ENCODE results near the gene LSM14A.
"Not testable (repeated sequence)": the region's sequence is repeated elsewhere in the genome, so short reads cannot be mapped to it uniquely, and the experiment has no call there.

Gene LSM14A

DNA sequence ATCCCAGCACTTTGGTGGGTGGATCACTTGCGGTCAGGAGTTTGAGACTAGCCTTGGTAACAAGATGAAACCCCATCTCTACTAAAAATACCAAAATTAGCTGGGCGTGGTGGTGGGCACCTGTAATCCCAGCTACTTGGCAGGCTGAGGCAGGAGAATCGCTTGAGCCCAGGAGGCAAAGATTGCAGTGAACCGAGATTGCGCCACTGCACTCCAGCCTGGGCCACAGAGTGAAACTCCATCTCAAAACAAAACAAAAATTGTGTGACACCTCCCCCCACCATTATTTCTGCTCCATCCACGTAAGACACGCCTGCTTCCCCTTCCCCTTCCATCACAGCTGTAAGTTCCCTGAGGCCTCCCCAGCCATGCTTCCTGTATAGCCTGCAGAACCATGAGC lies 13.3 kb upstream of the LSM14A start:
- not testable (repeated sequence) for DNase-seq (ENCODE audit: low read depth)

DNA sequence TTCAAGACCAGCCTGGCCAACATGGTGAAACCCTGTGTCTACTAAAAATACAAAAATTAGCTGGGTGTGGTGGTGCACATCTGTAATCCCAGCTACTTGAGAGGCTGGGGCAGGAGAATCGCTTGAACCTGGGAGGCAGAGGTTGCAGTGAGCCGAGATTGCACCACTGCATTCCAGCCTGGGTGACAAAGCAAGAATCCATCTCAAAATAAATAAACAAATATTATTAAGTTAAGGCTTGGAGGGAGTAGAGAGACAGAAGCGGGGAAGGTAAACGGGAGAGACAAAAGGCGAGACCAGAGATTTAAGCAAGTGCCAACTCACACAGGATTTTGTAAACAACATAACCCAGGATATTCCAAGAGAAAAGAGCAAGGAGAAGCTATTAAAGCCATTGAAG lies 12.8 kb upstream of the LSM14A start:
- not testable (repeated sequence) for DNase-seq (ENCODE audit: low read depth)

DNA sequence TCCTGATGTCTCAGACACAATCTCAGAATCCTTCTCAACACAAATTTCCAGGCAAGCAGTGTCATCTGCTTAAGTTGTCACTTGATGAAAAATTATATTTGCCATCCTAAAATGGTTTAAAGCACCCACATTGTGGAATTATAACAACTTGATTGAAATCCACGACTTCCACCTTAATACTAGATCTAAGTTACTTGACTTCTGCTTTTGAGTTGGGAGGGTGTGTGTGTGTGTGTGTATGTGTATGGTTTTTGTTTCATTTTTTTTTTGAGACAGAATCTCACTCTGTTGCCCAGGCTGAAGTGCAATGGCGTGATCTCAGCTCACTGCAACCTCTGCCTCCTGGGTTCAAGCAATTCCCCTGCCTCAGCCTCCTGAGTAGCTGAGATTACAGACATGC lies 10.4 kb upstream of the LSM14A start:
- not testable (repeated sequence) for DNase-seq (ENCODE audit: low read depth)

DNA sequence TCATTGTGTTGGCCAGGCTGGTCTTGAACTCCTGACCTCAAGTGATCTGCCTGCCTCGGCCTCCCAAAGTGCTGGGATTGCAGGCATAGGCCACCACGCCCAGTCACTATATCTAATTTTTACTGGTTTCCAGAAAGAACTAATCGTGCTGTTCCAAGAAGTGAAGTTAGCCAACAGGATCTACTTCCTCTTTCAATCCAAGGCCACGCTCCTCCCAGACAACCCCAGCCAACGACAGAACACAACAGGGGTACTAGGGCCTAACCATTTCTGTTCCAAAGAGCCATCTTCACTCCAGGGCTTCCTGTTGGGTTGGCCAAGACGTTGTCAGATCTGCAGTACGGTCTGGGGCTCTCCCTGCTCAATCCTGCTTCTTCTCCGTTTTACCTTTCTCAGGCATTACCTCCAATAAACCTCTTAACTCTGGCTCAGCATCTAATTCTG lies 7.0 kb upstream of the LSM14A start:
- no peak for DNase-seq (ENCODE audit: low read depth)

DNA sequence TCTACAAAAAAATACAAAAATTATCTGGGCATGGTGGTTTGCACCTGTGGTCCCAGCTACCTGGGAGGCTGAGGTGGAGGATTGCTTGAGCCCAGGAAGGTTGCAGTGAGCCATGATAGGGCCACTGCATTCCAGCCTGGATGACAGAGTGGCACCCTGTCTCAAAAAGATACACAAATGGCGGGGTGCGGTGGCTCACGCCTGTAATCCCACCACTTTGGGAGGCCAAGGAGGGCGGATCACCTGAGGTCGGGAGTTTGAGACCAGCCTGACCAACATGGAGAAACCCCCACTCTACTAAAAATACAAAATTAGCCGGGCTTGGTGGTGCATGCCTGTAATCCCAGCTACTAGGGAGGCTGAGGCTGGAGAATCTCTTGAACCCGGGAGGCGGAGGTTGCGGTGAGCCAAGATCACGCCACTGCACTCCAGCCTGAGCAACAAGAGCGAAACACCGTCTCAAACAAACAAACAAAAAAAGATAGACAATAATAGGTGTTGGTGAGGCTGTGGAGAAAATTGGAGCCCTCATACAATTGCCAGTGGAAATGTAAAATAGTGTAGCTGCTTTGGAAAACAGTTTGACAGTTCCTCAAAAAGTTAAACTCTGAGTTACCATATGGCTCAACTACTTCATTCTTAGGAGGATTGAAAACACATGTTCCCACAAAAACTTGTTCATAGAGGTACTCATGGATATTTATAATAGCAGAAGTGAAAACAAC lies 2.7 kb upstream of the LSM14A start:
- not testable (repeated sequence) for DNase-seq (ENCODE audit: low read depth)

DNA sequence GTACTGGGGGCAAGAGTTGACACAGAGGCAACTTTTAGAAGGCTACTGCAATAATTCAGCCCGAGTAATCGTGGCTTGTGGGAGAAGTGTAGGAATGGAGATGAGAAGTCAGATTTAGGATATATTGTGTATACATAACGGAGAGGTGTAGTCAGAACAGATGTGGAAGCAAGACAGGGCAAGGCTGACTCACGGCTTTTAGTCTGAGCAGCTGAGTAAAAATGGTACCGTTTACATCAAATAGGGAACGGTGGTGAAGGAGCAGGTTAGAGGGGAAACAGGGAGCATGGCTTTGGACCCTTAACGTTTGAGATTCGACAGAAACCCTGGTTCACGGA lies 796 bp upstream of the LSM14A start:
- no peak for DNase-seq (ENCODE audit: low read depth)

DNA sequence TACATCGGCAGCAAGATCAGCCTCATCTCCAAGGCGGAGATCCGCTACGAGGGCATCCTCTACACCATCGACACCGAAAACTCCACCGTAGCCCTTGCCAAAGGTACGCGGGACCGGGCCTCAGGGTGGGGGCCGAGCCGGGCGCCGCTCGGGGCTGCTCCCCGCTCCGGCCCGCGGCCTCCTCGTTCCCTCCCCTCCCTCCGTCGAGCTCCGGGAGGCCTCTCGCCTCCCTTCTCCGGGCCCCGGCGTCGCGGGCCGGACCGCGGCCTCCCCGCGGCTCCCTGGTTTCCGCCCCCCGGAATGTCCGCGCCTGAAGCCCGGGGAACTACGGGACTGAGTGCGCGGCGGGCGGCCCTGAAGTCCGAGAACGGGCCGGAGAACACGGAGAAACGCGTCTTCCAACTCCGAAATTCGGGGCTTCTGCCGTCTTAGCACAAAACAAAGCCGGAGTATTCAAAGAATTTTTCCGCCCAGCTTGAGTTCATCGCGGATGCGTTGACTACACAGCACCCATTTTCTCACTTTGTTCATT lies 423 bp downstream of the LSM14A start:
- no peak for DNase-seq (ENCODE audit: low read depth)

DNA sequence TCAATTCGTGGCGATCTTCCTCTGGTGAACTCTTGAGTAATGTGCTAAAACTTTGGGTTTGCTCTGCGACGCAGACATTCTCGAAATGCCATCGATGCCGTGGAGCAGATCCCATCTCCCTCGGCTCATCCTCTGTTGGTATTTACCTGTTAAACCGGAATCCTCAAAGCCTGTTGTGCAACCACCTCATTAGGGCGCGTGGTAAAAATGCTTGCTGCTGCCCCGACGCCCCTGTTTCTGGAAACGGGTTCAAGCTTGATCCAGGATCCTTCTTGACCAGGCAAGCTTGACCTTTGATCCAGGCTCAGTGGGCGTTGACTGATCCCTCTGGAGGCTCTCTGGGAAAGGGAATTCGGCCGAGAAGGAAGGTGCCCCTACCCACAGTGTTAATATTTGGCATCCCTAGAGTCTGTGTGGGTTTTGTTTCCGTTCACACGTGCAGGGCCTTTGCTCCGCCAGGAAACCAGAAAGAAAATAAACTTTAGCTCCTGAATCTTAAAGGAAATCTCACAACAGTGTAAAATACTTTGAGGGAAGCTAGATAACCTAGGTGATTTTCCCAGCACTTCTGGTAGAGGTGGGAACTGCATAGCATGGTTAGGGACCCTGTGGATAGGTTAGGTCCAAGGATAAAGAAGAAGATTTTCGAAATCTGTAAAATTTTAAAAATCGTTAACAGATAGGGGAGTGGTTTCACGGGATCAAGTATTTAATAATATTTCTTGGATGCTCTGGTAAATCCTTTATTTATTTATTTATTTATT lies 1.1 kb downstream of the LSM14A start:
- no peak for DNase-seq (ENCODE audit: low read depth)

DNA sequence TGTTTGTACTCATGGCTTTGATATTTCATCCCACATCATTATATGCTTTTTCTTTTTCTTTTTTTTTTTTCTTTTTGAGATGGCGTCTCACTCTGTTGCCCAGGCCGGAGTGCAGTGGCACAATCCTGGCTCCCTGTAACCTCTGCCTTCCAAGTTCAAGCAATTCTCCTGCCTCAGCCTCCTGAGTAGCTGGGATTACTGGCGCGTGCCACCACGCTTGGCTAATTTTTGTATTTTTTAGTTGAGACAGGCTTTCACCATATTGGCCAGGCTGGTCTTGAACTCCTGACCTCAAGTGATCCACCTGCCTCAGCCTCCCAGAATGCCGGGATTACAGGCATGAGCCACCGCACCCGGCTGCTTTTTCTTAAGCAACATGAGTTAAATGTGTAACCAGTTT lies 2.9 kb downstream of the LSM14A start:
- not testable (repeated sequence) for DNase-seq (ENCODE audit: low read depth)

DNA sequence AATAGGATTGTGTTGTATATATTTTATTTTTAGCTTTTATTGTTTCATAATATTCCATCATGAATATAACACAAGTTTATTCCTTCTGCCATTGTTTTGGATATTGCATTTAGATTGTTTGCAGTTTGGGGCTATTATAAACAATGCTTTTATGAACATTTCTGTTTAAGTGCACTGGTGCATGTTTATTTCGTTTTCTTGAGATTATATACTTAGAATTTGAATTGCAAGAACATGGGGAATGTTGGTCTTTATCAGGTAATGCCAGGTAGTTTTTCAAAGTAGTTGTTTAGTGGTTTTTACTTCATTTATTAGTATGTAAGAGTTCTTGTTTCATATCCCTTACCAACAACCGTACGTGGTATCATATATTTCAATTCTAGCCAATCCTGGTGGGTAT lies 4.3 kb downstream of the LSM14A start:
- DNase-seq (ENCODE audit: low read depth), result no peak

DNA sequence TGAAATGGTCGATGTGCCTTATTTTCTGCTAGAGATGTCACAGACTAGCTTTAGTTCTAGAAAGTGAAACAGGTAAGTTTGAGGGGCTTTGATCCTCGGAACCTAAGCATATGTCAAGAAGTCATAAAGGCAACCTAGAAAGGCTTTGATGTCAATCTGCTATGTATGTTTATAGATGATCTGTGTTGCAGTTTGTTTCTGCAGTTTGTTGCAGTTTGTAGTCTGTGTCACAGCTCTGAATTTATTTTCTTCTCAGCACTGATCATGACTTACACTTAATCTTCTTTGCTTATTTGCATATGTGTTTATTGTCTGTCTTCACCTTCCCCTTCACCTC lies 5.9 kb downstream of the LSM14A start:
- no peak for DNase-seq (ENCODE audit: low read depth)

DNA sequence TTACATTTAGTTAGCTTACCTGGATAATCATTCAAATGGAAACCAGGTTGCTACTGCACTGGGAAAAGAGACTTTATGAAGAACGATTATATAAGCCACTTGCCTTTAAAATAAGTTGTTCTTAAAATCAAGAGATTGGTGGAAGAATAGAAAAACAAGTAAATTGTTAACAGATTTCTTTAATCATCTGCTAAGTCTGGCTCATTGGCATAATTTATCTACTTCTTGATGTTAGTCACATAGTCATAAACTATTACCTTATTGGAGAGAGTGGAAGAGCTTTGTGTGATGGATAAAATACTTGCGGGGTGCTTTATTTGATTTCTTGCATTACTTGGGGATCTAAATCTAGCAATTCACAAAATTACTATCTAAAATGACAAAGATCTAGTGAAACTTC lies 6.8 kb downstream of the LSM14A start:
- no peak for DNase-seq (ENCODE audit: low read depth)

DNA sequence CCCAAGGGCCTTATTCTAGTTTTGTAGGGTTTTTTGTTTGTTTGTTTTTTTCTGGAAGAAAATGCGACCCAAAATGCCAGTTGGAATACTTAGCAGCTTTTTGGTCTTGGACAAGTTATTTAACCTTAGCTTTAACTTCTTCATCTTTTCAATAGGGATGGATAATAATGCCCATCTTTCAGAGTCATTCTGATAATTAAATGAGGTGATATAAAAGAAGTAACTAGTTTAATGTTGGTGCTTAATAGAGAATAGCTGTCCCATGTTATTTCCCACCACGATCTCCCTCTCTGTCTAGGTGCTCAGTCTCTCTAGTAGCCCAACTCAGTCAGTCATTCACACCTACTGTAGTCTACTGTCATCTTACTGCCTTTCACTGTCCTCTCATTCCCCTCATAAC lies 8.0 kb downstream of the LSM14A start:
- DNase-seq (ENCODE audit: low read depth), result no peak

DNA sequence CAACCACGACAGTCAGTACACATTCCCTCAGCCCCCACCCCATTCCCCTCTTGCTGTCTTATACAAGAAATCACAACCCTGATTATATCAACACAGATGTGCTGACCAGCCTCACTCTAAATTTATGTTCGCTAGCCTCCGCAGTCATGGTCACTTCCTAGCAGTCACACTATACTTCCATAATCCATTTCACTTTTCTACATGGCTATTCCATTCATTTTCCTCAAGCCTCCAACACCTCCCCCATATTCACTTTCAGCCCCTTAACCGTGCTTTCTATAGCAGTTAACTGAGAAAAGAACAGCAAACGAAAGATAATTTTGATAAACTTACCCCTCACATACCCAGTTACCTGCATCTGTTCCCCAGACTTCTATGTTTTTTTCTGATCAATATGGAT lies 8.4 kb downstream of the LSM14A start:
- DNase-seq (ENCODE audit: low read depth), result no peak

DNA sequence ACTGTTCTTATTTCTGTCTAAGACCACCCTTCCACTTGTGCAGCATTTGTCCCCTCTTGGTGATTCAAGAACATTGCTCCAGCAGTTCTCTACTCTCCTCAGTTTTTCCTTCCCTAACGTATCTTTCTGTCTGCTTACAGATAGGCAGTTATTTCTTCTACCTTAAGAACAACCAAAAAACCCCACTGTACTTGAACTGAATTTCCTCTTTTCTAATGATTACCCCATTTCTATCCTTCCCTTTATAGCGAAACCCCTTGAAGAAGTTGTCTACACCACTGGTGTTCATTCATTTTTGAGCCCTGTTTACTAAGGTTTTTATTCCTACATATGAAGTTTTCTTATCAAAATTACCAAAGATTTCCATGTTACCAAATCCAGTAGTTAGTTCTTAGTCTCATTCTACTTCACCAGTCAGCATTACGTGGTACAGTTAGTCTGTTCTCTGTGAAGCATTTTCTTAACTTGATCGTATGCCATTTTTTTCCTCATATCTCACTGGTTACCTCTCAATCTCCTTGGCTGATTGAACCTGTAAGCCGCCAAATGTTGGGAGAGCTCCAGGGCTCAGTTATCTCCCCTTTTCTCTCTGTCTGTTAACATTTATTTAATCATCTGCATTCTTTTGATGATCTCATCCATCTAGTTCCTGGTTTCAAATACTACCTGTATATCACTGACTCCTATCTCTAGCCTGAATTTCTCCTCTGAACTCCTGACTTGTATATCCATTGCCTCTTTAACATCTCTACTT lies 9.0 kb downstream of the LSM14A start:
- DNase-seq (ENCODE audit: low read depth), result no peak

DNA sequence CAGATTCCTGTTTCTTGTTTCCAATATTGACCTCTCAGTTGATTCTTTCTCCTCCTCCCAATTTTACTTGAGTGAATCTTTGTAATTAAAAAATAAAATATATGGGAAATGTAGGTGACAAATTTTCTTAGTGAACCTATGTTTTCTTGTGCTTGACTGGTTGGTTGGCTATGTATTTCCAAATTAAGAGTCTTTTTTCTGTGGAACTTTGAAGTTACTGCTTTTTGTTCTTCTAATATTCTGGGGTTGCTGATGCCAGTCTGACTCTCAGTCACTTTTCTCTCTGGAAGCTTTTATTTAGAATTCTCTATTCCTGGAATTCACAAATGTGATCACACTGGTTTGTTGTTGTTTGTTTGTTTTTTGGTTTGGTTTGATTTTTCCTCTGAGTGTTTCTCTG lies 9.8 kb downstream of the LSM14A start:
- no peak for DNase-seq (ENCODE audit: low read depth)

DNA sequence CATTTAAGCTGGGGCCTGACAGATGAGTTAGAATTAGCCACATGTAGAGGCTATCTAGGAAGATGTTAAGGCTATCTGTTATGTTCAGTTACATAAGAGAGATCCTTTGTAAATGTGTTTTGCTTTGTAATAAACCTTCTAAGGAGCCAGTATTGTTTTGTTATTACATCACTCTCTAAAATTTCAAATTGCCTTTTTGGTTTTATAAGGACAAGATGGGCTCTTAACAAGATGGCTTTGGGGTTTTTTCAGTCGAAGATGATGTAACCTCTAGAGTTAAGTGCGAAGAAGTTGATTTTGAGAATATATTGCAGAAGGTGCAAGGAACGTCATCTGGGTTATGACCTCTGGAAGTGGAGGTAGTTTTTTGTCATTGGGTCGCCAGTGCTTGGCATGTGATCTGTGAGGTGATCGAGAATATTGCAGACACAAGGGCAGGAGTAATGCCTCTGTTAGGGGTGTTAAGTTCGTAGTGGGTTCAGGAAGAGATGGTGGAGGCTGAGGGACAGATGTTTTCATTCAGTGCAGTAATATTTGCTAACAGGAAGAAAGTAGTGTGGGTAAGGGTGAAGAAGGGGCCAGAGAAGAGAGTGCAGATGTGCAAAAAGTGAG lies 12.7 kb downstream of the LSM14A start:
- DNase-seq (ENCODE audit: low read depth), result no peak

DNA sequence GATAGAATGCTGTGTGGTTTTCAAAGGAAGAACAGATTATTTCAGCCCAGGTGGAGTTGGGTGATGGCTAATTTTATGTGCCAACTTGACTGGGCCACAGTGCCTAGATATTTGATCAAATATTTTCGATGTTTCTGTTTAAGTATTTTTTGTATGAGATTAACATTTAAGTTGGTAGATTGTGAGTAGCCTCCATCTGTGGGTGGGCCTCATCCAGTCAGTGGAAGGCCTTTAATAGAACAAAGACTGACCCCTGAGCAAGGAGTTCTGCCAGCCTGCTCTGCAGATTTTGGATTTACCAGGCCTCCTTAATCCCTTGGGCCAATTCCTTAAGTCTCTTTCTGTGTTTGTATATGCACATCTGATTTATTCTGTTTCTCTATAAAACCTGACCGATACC lies 13.9 kb downstream of the LSM14A start:
- no peak for DNase-seq (ENCODE audit: low read depth)

DNA sequence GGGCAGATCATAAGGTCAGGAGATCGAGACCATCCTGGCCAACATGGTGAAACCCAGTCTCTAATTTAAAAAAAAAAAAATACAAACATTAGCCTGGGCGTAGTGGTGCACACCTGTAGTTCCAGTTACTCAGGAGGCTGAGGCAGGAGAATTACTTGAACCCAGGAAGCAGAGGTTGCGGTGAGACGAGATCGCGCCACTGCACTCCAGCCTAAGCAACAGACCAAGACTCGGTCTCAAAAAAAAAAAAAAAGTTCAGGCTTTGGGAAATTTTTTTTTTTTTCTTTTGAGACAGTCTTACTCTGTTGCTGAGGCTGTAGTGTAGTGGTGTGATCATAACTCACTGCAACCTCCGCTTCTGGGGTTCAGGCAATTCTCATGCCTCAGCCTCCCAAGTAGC lies 14.7 kb downstream of the LSM14A start:
- no peak for DNase-seq (ENCODE audit: low read depth)

DNA sequence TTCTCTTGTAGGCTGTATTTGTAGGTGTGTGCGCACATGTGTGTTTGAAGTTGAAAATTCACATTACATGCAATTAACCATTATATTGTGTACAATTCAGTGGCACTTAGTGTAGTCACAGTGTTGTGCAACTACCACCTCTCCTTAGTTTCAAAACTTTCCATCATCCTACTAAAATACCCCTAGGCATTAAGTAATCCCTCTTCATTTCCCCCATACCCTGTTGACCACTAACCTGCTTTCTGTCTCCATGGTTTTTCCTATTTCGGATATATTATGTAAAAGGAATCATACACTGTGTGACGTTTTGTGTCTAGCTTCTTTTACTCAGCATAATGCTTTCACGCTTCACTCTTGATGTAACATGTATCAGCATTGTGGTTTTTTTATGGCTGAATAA lies 16.1 kb downstream of the LSM14A start:
- no peak for DNase-seq (ENCODE audit: low read depth)

DNA sequence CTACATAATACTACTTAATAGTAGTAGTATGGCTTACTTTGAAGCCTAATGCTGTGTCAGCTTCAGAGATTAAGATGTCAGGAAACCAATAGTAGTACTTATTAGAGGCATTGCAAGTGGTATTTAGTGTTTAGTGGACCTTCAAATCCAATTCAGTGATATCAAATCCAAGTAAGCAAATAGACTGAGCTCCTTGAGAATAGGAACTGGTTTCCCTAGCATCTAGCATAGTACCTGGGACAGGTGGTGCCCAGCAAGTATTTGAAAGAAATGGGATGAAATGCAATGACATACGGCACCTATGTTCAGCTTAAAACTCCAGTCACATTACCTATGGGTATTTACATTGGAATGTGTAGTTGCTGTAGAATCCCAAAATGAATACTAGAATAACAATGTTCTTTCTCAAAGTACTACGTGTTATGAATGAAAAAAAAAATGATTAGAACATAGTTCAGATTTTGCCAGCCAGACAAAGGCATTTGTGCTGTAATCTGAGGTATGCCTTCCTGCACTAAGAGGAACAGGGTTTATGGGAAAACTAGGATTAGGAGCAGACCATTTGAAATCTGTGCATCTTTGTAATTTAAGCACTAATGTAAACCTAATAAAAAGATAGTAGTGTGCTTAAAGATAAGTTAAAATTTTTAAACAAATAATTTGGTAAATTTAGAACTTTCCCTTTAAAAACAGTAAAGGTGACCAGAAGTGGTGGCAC lies 17.1 kb downstream of the LSM14A start:
- DNase-seq (ENCODE audit: low read depth), result no peak

DNA sequence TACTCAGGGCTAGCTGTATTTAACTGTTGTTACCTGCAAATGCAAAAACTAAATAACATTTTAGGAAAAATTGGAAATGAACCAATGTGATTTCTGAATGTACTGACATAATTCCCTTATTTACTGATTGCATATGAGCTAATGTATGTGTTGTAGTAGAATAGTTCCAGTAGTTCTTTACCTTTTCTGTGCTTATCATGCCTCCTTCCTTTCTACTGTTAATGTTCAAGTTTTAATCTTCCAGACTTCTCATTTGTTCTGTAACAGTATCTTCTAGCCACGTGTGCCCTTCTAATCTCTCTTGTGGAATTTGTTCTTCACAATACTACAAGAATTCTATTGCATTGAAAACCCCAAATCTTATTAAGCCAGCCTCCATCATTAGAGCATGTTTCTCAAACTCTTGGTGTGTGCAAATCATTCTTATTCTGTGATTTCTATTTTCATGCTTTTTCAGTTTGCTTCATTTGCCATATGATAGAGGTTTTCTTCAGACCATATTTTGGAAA lies 17.7 kb downstream of the LSM14A start:
- DNase-seq (ENCODE audit: low read depth), result no peak

Measured in stimulated activated CD8-positive, alpha-beta memory T cell treated with anti-CD3 and anti-CD28 coated beads, Interleukin-12 subunit alpha, Interleukin-12 subunit beta, amount 100 ng/mL, for 4 hours (primary cell).